Fibroblast of skin of back (primary cell): Measurements from ENCODE around the gene DIRAS3.
"Not testable (repeated sequence)": the region's sequence is repeated elsewhere in the genome, so short reads cannot be mapped to it uniquely, and the experiment has no call there.

ENCODE experiments used
- DNase-seq: peaks from one replicate; pipeline ENCODE4 v3.0.0-alpha.2; 2013

The DIRAS3 gene

DNA sequence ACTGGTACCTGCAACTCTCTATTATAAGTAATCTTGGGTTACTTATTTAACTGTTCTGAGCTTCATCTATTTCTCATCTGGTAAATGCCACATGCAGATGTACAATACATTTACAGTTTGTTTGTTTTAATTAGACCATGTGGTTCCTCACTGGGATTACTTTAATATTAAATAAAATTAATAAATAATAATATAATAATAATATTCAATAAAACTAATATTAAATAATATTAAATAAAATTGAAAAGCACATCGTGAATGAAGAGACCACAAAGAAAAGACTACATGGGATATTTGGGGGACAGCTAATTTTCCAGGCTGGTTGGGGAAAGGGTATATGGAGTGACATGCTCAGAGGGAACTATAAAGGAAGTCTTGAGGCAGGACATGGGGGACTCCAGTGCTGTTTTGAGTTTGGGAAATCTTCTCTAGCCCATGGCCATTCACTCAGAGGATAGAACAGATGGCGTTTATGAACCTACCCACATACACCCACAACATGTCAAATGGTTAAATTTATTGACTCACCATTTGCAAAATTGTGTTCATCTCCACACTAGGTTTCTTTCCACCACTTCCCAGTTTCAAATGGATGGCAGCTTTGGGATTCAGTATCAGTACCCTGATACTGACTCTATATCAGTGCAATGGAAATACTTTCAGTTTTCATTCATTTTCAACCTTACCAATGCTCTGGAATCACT, 25.6 kb downstream of the DIRAS3 start:
- DNase-seq, result no peak

DNA sequence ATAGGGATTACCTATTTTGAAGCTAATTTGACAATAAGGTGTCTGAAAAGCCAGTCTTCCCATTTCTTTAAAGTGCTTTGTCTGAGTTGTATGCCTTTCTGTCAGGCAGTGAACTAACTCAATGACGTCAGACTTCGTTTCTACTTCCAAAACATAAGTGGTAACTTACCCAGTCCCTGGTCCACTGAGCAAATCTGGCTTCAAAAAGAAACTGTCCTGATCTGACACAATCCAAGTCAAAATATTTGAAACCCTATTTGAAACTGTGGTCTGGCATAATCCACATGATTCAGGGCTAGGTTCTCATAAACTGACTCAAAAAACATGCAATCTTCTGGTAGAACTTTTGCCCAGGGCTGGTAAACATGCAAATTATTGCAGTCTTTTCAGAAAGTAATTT, 34.0 kb downstream of the DIRAS3 start:
- DNase-seq, result peak; percentile 8

DNA sequence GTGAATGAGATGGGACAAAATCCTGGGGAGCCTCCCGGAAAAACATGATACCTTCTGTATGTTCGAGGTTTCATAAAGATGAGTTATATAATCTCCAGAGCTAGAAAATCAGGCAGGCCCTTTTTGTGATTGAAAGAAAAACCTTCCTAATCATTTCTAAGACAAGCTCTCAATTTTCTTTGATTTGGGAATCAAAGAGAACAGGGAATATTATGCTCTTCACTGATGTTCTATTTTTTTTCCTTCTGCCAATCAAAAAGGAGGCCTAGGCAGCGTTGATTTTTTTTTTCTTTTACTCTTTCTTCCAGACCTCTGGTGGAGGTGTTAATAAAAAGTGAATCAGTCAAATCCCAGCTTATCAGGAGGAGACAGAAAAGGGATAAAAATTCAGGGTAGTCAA, 34.5 kb downstream of the DIRAS3 start:
- DNase-seq, result no peak

DNA sequence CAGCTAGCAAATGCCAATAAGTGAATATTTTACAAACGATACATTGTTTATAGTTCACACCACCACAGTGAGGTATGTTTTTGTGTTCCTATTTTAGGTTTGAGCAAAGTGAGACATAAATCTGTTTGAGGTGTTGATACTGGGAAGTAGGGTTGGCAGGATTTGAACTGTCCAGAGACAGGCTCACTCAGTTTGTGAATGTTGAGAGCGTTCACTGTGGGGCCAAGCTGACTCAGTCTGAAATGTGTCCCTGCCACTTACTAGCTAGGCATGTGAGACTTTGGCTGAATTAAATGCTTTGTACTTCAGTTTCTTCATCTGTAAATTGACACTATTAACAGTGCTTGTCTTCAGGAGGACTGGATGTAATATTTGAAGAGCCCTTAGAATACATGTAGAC, 35.1 kb downstream of the DIRAS3 start:
- DNase-seq, result peak; percentile 8

DNA sequence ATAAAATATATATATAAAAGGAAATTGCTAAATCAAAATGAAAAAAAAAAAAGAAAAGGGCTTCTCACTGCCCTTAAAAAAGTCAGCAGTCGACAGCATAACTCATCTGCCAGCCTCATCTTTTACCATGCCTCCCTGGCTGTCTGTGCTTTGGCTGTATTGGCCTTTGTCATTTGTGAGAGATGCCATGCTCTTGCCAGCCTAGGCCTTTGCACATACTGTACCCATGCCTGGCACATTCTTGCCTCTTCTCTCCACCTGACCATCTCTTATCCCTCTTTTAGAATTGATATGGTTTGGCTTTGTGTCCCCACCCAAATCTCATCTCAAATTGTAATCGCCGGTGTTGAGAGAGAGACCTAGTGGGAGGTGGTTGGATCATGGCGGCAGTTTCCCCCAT, 37.1 kb downstream of the DIRAS3 start:
- no peak for DNase-seq

DNA sequence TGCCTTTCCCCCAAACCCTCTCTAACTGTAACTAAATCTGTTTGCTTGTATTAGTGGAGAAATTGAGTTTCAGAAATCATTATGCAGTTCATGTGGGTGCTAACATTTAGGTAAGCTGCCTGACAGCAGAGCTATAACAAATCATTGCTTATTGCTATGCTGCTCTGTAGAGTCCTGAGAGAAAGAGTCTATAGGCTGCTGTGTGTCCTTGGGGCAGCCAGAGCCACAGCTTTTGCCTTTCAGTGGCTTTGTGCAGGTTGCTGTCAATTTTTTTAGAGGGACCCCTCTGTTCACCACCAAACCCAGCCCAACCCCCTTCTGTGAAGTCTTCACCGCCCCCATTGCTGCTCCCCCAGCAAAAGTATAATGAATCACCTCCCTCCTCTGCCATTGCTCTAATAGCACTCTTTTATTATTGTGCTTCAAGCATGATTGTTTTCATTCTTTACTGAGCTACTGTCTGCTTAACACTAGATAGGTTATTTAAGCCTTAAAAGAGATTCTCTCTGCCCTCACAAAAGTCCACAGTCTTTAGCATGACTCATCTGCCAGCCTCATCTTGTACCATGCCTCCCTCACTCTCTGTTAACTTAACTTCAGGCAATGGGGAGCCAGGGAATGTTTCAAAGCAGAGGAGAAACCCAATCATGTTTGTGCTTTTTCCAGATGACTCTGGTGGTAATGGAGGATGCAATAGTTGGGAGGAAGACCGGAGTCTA, 38.6 kb downstream of the DIRAS3 start:
- peak; percentile 41 for DNase-seq

DNA sequence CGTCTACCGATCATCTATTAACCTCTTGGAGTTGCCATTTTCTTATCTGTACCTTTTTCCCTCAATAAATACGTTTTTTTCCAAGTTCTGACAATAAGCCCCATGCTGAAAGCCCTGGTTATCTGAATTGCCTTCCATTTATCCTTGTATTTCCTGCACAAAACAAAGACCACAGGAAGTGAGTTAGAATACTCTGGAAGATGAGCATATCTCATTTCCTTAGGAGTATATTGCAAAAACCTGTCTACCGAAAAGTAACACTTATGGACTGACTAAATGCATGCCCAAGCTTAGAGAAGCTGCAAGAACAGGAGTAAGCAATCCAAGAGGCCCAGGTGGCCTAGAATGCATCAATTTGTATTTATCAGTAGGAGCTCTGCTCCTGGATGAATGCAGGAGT, 39.9 kb downstream of the DIRAS3 start:
- no peak for DNase-seq

DNA sequence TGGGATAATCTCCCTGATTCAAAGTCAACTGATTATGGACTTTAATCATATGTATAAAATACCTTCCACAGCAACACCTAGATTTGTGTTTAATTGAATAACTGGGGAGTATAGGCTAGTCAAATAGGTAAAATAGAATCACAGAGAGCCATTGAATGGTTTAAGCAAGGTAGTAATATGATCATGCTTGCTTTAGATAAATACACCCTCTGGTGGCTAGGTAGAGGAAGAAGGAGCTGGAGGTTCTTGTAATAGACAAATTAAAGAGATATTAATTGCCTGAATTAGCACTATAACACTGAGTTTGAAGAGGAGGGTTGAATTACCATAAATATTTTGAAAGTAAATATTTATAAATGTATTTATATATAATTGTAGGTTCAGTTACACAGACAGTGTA, 40.3 kb downstream of the DIRAS3 start:
- DNase-seq, result no peak

DNA sequence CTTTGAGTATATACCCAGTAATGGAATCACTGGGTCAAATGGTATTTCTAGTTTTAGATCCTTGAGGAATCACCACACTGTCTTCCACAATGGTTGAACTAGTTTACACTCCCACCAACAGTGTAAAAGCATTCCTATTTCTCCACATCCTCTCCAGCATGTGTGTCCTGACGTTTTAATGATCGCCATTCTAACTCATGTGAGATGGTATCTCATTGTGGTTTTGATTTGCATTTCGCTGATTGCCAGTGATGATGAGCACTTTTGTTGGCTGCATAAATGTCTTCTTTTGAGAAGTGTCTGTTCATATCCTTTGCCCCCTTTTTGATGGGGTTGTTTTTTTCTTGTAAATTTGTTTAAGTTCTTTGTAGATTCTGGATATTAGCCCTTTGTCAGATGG, 46.8 kb downstream of the DIRAS3 start:
- not testable (repeated sequence) for DNase-seq

DNA sequence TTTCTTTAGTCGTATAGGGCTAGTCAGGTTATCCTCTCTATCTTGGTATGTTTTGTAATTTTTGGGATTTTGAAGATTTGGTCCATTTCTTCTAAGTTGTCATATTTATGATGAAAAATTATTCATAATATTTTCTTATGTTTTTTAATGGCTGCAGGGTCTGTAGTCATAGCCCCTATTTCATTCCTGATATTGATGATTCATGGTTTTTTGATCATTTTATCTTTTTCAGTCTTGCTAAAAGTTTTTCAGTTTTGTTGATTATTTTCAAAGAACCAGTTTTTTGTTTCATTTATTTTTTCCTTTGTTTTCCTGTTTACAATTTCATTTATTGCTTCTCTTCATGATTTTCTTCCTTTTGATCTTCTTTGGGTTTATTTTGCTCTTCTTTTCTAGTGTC, 50.2 kb downstream of the DIRAS3 start:
- DNase-seq, result no peak

DNA sequence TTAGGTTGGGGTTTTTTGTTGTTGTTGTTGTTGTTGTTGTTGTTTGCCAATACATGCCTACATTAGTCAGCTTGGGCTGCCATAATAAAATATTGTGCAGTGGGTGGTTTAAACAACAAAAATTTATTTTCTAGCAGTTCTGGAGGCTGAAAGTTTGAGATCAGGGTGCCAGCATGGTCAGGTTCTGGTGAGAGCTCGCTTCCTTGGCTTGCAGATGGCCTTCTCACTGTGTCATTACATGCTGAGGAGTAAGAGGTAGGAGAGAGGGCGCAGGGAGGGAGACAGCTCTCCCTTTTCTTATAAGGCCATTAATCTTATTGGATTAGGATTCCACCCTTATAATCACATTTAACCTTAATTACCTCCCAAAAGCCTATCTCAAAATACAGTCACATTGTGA, 52.7 kb downstream of the DIRAS3 start:
- no peak for DNase-seq
